Mucosa of rectum (tissue), 2 donors: ENCODE measurements around the gene KLHL26.

Source experiments
- H3K27ac ChIP-seq, 2 donors: one replicate each; pipeline ENCODE4 v1.7.0; 2013; ENCODE audit warnings: inconsistent platforms in 2 of 2, low read depth in 2 of 2, low read length in 2 of 2
- H3K27me3 ChIP-seq, 2 donors: one replicate each; pipeline ENCODE4 v1.7.0; 2013; ENCODE audit warnings: low read length in 2 of 2; ENCODE audit not compliant: control insufficient read depth in 2 of 2, insufficient read depth in 2 of 2
- H3K36me3 ChIP-seq, 2 donors: one replicate each; pipeline ENCODE4 v1.7.0; 2013; ENCODE audit warnings: low read length in 2 of 2; ENCODE audit not compliant: control insufficient read depth in 2 of 2, insufficient read depth in 2 of 2
- H3K4me1 ChIP-seq, 2 donors: one replicate each; pipeline ENCODE4 v1.7.0; 2013; ENCODE audit warnings: low read length in 2 of 2, mild to moderate bottlenecking in 1 of 2; ENCODE audit not compliant: control insufficient read depth in 2 of 2, insufficient read depth in 2 of 2
- H3K4me3 ChIP-seq, 2 donors: one replicate each; pipeline ENCODE4 v1.7.0; 2013; ENCODE audit warnings: low read length in 2 of 2
- H3K9ac ChIP-seq, 2 donors: one replicate each; pipeline ENCODE4 v1.7.0; 2013; ENCODE audit warnings: low read length in 2 of 2, low read depth in 1 of 2, mild to moderate bottlenecking in 1 of 2
- H3K9me3 ChIP-seq, 2 donors: one replicate each; pipeline ENCODE4 v1.7.0; 2013; ENCODE audit warnings: low read length in 2 of 2; ENCODE audit not compliant: control insufficient read depth in 2 of 2
- donor health status: healthy.
- donor health status: Normal muscosa, but diverticular disease.

Gene KLHL26

DNA sequence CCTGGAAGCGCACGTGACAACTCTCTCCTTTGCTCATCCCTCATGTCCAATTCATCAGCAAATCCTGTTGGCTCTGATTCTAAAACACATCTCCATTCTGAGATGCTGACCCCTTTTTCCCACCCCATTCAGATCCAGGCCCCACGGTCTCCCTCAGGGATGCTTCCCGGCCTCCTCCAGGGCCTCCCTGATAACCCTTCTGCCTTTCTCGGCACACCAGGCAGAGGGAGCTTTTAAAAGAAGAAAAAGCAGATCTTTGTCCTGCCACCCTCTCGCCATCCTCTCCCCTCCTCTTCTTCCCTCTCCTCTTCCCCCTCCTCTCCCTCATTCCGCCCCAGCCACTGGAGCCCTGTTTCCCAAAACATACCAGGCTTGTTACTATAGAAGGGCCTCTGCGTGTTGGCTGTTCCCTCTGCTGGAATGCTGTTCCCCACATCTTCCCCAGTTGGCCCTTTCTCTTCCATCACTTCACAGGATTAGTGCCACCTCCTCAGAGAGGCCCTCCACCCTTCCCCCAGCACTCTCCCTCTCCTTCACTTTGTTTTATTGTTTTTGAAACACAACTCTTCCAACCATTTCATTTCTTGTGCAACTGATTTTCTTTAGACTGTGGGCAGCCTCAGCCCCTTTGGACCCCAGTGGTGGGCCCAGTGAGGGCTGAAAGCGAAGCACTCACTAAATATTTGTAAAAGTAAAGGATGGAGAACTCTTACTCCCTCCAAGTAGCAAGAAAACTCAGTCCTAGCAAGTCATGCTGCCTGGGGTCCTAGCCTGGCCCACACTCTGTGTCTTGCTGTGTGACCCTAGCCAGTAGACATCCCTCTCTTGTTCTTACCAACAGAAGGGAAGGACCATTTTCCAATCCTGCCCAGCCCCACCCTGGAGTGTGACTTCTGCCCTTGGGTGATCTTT lies 27.8 kb upstream of the KLHL26 start:
- Histone ChIP-seq H3K27me3 (peaks cover 68 to 70% of the 10 kb centered on the region in 2 donors), H3K4me3 (no peak overlapping the region), H3K9me3 (no peaks in the 10 kb centered on the region), H3K27ac (no peak overlapping the region), H3K9ac (no peak overlapping the region), H3K4me1 (peaks cover 0 to 17% of the 10 kb centered on the region in 2 donors), H3K36me3 (no peaks in the 10 kb centered on the region)

GRCh38 chr19:18609717-18610051 lies 27.1 kb upstream of the KLHL26 start:
- Histone ChIP-seq H3K9ac (no peak overlapping the region), H3K27me3 (peaks cover 70% of the 10 kb centered on the region in 2 donors), H3K9me3 (no peaks in the 10 kb centered on the region), H3K36me3 (no peaks in the 10 kb centered on the region), H3K4me3 (no peak overlapping the region), H3K4me1 (peaks cover 0 to 17% of the 10 kb centered on the region in 2 donors), H3K27ac (no peak overlapping the region)

DNA sequence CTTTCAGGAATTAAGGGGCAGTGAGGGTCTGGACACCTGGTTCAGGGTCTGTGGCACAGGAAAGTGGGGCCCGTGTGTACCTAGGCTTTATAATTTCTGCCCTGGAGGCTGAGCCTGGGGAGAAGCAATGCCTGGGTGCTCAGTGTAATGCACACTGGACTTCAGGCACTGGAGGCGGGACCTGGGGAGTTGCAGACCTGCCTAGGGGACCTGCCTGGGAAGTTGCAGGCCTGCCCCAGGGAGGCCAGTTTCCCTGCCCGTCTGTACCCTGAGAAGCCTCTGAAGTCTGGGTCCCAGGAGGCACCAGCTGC lies 26.6 kb upstream of the KLHL26 start:
- Histone ChIP-seq H3K4me3 (no peak overlapping the region), H3K4me1 (peaks cover 0 to 17% of the 10 kb centered on the region in 2 donors), H3K27me3 (peaks cover 66% of the 10 kb centered on the region in 2 donors), H3K9me3 (no peaks in the 10 kb centered on the region), H3K27ac (no peak overlapping the region), H3K36me3 (no peaks in the 10 kb centered on the region), H3K9ac (no peak overlapping the region)

DNA sequence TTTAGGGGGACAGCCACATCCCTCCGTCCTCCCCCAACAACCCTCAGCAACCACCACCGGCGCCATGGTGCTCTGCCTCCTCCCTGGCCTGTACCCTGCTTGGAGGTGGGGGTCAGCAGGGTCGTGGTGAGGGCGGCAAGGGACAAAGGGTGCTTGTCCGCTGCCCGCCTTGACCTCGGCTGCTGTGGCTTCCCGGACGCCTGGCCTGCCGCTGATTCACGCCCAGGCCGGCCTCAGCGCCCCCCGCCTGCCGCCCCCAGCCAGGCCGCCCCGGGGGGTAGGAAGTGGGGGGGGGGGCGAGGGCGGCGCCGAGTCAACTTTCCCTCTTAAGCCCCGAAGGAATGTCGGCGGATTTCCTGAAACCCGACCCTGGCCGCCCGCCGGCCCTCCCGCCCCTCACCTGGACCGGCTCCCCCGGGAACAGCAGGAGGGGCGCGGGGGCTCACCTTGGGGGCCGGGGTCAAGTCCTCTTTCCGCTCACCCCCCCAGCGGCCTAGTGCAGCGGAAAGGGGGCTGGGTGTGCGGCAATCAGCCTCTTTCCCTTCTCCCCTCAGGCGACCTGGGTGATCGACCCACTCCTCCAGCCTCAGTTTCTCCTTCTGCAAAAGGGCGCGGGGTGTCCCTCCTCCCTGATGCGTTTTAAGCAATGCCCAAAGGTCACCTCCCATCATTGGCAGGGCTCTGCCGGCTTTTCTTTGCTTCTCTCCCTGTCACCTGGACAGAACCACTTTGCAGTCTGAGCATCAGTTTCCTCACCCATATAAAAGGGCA lies 26.1 kb upstream of the KLHL26 start:
- Histone ChIP-seq H3K27me3 (peaks cover 63 to 68% of the 10 kb centered on the region in 2 donors), H3K4me3 (no peak overlapping the region), H3K9me3 (no peaks in the 10 kb centered on the region), H3K9ac (no peak overlapping the region), H3K36me3 (no peaks in the 10 kb centered on the region), H3K4me1 (peaks cover 0 to 17% of the 10 kb centered on the region in 2 donors), H3K27ac (no peak overlapping the region)

- Histone ChIP-seq H3K36me3 (no peaks in the 10 kb centered on the region), H3K4me1 (peaks cover 0 to 17% of the 10 kb centered on the region in 2 donors), H3K9ac (no peak overlapping the region), H3K9me3 (no peaks in the 10 kb centered on the region), H3K27me3 (peaks cover 68 to 72% of the 10 kb centered on the region in 2 donors), H3K4me3 (no peak overlapping the region), H3K27ac (no peak overlapping the region)
Measured at GRCh38 chr19:18611327-18612050, 25.3 kb upstream of the KLHL26 start.

- Histone ChIP-seq H3K4me3 (peak overlapping the region in 1 of 2 donors; percentile 41), H3K27ac (no peak overlapping the region), H3K9ac (peak overlapping the region in 1 of 2 donors; percentile 2), H3K36me3 (no peaks in the 10 kb centered on the region), H3K9me3 (no peaks in the 10 kb centered on the region), H3K27me3 (peaks cover 67 to 72% of the 10 kb centered on the region in 2 donors), H3K4me1 (peaks cover 0 to 17% of the 10 kb centered on the region in 2 donors)
Measured at GRCh38 chr19:18612051-18612771, 24.6 kb upstream of the KLHL26 start.

- Histone ChIP-seq H3K4me3 (peak within 1 kb of the TSS; percentile 30 to 41), H3K27ac (no peak within 1 kb of the TSS), H3K9me3 (no peaks in the 10 kb centered on the region), H3K4me1 (peaks cover 0 to 14% of the 10 kb centered on the region in 2 donors), H3K9ac (peak within 1 kb of the TSS in 1 of 2 donors; percentile 2), H3K27me3 (peaks cover 61 to 68% of the 10 kb centered on the region in 2 donors), H3K36me3 (no peaks in the 10 kb centered on the region)
Measured at GRCh38 chr19:18612772-18613588, 23.8 kb upstream of the KLHL26 start, which contains the start of gene TMEM59L. Gene TMEM59L, plus strand, starts transcription at chr19:18612870. Its CDS starts 89 bp downstream, at chr19:18612959.

DNA sequence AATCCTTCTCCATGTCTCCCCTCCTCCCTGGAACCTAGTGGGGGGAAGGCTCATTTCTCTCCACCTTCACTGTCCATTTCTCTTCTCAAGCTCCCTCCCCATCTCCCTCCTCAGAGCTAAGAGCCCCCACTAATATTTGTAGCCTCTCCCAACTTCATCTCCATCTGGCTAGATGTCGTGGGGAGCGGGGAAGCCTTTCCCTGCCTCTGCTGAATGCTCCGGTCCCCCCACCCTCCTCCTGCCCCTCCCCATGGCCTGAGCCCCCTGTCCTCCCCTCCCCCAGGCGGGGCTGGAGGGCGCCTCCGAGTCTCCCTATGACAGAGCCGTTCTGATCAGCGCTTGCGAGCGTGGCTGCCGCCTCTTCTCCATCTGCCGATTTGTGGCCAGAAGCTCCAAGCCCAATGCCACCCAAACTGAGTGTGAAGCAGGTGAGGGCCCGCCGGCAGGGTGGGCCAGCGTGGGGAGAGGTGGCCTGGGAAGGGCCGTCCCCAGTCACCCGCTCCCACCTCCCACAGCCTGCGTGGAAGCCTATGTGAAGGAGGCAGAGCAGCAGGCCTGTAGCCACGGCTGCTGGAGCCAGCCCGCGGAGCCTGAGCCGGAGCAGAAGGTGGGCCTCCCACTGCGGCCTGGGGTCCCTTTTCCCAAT lies 23.1 kb upstream of the KLHL26 start:
- H3K9me3 ChIP-seq, result no peaks in the 10 kb centered on the region
- peaks cover 54 to 61% of the 10 kb centered on the region in 2 donors for H3K27me3 ChIP-seq
- H3K4me1 ChIP-seq, result peaks cover 0 to 14% of the 10 kb centered on the region in 2 donors
- H3K27ac ChIP-seq, result no peak overlapping the region
- H3K36me3 ChIP-seq, result no peaks in the 10 kb centered on the region
- H3K9ac ChIP-seq, result no peak overlapping the region
- H3K4me3 ChIP-seq, result no peak overlapping the region
